HTERT RPE-1 (cell line): ENCODE data around the gene FEZ2.
"Not testable (repeated sequence)": the region's sequence is repeated elsewhere in the genome, so short reads cannot be mapped to it uniquely, and the experiment has no call there.

Experiments used
- in situ Hi-C: fragments of 300-500 bp; cut with MboI; formaldehyde crosslinking; loops from 4 replicates; pipeline ENCODE4 v1.14.3; 2020; ENCODE audit warnings: low sequenced_read_pairs

FEZ2 gene, protein sequence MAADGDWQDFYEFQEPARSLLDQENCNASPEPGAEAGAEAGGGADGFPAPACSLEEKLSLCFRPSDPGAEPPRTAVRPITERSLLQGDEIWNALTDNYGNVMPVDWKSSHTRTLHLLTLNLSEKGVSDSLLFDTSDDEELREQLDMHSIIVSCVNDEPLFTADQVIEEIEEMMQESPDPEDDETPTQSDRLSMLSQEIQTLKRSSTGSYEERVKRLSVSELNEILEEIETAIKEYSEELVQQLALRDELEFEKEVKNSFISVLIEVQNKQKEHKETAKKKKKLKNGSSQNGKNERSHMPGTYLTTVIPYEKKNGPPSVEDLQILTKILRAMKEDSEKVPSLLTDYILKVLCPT

DNA sequence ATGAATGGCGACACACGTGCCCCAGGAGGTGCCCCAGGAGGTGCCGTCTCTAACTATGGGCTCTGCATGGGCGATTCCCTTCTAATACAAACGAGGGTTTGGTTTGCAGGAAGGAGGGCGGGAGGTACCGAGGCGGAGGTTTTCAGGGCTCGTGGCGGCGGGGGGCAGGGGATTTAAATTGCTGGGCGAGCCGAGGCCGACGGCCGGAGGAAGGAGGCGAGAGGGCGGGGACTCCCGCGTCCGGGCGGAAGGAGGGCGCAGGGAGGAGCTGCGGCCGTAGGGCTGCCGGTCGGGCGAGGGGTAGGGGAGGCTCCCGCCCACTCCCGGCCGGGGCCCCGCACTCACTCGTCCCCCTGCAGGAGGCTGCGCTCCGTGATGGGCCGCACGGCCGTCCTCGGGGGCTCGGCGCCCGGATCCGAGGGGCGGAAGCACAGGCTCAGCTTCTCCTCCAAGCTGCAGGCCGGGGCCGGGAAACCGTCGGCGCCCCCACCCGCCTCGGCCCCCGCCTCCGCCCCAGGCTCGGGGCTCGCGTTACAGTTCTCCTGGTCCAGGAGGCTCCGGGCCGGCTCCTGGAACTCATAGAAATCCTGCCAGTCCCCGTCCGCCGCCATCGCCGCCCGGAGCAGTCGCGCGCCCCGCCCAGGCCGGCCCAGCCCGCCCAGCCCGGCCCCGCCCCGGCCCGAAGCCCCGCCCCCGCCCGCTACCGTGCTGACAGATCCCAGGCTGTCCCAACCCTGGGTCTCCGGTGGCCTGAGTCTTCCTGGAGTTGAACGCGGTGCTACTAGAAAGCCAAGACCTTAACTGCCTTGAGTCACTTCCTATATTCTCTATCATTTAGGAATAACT is at the start of gene FEZ2:
TSS of gene FEZ2 (minus strand) at position 637 of the 846 bp plus-strand sequence. CDS start at position 611, 26 bp downstream.
- in situ Hi-C loops = no loop called here

DNA sequence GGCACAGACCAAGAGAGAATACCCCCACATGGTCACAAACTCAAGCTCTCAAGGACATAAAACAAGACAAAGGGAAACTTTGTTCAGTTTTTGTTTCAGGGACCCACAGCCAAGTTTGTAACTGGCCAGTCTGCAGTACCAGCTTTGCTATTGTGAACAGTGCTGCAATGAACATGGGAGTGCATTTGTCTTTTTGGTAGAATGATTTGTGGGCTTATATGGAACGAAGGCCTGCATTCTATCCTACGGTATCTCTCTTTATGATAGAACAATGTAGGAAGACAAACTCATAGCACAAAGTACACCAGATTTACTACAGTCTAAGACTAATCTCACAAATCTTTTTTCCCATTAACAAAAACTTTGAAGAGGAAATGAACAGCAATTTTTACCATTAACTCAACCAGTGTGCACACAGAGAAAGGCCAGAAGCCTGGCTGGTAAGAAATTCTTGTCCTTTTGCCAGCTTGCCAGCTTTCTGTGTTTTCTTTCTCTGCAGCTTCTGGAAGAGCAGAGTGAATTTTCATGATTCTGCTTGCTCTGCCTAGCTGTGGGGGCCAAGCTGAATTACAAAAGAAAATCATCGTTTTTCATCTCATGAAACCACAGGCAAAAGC is 37.1 kb upstream of the FEZ2 start:
- in situ Hi-C loops = no loop called here

DNA sequence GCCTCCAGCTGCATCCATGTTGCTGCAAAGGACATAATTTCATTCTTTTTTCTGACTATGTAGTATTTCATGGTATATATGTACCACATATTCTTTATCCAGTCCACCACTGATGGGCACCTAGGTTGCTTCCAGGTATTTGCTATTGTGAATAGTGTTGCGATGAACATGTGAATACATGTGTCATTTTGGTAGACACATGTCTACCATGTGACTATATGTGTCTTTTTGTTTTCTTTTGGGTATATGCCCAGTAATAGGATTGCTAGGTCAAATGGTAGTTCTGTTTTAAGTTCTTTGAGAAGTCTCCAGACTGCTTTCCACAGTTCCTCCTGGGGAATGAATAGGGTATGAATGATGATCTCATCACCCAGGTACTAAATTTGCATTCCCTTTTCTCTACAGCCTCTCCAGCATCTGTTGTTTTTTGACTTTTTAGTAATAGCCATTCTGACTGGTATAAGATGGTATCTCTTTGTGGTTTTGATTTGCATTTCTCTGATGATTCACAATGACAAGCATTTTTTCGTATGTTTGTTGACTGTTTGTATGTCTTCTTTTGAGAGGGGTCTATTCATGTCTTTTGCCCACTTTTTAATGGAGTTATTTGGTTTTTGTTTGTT is 35.6 kb upstream of the FEZ2 start:
- in situ Hi-C loops = no loop called here

DNA sequence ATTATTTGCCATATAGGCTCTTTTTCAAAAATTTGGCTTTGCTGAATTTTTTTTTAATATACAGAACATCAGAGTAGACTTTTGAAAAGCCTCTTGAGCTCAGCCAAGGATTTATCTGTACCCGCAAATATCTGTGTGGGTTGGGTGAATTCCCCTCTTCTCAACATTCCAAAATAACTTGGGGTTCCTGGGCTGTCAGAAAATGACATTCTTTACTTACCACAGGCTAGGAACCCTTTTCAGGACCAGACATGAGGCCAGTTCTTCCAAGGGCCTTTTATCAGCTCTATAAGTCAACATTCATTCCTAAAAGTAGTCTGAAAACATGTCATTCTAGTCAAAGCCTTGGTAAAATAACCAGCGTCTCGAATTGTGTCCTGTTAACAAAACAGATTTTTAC is 28.8 kb upstream of the FEZ2 start:
- in situ Hi-C loops = no loop called here

DNA sequence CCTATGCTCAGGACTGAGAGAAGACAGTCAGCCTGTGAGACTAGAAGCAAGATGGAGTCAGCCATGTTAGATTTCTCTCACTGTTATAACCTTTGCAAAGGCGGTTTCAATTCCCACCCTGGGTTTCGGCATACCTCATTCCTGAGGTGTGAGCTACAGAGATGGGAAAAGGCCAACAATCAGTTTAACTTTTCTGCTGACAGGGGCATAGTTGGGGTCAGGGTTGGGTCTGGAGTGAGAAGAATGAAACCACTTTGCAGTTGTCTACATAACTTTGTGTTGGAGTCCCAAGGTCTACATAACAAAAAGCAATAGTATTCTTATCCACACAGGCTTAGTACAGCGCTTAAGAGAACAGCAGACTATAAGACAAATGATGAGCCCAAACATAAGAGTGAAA is 28.1 kb upstream of the FEZ2 start:
- in situ Hi-C loops = no loop called here

DNA sequence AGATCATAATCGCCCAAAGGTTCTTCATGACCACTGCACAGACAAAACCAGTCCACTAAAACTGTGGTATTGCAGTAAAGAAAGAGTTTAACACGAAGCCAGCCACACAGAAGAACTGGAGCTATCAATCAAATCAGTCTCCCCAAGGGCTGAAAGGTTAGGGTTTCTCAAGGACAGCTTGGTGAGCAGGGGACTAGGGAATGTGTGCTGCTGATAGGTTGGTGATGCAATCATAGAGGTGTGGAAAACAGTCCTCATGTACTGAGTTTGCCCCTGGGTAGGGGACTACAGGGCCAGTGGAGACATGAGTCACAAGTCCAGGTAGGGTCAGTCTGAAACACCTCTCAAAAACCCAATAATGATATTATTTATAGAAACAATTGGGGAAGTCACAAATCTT is 27.3 kb upstream of the FEZ2 start:
- in situ Hi-C loops = no loop called here

DNA sequence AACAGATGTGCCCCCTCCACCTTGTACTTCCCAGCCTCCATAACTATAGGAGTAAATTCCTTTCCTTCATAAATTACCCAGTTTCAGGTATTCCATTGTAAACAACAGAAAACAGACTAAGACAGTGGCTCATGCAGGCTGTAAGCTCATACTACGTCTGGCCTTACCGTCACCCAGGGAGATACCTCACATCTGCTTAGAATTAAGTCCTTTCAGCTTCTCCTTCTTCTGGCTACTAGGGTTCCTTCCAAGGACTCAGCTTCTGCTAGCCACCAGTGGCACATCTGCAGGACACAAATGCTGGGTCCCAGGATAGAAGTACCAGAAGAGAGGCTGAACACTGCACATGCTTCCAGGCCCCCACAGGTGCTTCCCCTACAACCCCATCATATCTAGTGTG is 22.4 kb upstream of the FEZ2 start:
- in situ Hi-C loops = no loop called here

DNA sequence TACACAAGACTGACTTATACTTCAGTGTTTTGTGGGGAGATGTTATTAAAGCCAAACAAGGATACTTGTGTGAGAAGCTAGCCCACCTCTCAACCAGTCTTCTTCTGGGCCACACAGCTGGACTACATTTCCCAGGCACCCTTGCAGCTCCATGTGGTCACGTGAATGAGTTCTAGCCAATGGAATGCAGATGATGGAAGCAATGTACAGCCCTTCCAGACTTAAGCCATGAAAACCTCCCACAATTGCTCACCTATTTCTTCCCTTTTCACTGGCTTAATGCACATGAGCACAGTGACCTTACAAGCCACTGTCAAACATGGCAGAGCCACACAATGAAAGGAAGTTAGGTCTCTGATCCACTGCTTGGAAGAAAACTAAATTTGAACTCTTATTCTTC is 20.4 kb upstream of the FEZ2 start:
- in situ Hi-C loops = no loop called here

DNA sequence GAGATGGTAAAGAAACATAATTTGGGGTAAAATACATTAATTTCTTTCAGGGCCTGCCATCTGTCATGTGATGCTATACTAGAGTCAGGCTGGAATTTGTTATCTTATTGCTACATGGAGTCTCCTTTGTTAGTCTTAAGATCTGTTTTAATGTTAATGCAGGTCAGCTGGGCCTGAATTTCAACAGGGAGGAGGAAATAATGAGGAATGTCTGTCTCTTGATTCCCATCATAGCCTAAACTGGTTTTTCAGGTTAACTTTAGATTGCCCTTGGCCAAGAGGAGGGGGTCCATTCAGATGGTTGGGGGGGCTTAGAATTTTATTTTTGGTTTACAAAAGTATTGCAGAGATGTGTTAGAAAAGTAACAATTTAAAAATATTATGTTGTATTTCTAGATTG is 19.0 kb upstream of the FEZ2 start:
- in situ Hi-C loops = no loop called here

DNA sequence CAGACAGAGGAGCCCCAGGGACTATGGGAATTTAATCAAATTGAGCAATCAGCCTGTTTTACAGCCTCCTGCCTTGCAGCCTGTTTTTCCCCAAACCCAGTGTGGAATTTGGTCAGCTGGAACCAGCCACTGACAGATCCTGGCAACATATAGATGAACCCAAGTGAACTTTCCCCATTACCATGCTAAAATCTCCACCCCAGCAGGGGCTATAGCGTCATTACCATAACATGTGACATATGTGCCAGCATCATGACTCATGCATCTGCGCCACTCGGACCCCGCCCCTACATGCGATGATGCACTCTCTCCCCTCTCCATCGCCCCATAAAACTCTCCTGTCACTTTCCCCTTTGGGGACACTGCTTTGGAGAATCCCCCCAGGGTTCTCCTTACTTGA is 17.3 kb upstream of the FEZ2 start:
- in situ Hi-C loops = no loop called here

DNA sequence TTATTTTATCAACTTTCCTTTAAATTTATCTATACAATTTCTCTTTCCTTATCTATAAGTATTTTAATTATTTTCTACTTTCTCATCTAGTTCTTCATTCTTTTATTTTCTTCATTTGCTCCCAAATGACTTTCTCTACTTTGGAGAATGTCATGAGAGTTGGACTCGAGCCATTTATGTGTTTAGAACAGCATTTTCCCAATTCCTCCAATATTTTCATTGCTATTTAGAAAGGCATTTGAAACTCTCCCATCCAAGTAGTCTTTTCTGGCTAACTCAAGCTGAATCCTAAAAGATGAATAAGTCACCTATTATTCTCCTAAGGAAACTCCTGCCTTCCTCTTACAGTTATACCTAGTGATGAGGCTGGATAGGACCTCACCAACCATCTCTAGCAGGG is 15.8 kb upstream of the FEZ2 start:
- in situ Hi-C loops = no loop called here

DNA sequence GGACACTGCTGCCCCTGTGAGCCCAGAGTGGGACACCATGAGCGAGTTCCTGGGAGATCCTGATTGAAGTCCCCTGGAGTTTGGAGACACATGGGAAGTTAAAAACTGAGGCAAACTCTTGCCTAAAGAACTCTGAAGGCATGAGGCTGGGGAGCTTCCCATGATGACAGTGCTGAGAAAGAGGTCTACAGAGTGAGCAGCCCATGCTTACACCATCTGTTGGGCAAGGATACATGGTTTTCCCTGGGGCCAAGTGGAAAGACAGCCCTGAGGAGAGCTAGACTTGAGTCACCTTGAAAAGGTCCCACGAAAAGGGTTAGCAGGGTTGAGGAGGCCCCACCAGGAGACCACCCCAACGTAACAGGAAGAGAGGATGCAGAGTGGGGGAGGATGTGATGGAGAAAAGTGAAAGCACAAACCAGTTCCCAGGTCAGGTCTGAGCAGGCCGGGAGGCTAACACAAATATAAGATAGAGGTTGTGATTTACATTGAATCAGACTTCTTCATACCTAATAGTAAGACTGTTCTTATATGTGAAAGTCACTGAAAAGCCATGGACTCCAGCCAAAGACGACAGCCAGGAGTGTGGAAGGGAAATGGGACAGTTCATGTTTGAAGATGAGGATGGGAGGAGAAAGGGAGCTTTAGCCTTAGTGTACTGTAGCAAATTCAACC is 13.5 kb upstream of the FEZ2 start:
- in situ Hi-C loops = no loop called here

DNA sequence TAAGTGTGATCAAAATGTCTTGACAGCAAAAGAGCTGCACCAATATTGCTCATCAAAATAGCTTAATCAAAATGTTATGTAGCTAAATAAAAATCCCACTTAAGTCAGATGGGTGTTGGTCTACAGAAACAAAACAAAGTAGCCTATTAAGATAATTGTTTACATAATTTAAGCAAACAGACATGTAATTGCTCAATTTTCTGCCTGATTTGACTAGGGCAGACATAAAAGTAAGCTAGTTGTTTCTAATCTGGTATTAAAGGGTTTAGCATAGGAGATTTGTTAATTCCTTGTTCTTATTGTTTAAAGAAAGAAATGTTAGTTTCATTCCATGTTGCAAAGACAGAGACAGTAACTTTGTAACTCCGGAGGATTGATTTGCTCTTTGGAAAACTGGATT is 11.5 kb upstream of the FEZ2 start:
- in situ Hi-C loops = no loop called here

DNA sequence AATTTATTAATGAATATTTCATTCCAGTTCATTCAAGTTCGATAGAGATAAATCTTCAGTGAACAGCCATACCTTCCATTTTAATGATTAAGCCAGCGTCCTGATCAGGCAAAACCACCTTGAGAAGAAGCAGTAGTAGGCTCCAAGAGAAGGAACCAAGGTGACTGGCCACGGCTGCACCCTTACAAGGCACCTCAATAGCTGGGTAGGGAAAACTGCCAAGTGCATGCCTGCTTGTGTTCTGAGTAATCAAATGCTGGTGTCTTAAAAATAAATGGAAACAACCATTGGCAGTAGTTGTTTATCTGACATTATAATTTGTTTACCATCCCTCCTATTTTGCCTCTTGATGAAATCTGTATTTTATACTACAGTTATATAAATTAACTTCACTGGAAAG is 10.0 kb upstream of the FEZ2 start:
- in situ Hi-C loops = no loop called here

DNA sequence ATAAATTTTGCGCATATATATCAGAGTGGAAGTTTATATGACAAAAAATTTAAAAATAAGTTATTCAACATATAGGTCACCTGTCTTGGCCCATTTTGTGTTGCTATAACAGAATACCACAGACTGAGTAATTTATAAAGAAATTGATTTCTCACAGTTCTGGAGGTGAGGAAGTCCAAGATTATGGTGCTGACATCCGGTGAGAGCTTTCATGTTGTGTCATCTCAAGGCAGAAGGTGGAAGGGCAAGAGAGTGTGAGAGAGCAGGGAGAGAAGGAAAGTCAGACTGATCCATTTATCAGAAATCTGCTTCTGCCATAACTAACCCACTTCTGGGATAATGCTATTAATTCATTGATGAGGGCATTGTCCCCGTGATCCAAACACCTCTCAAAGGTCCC is 9.0 kb upstream of the FEZ2 start:
- in situ Hi-C loops = no loop called here

DNA sequence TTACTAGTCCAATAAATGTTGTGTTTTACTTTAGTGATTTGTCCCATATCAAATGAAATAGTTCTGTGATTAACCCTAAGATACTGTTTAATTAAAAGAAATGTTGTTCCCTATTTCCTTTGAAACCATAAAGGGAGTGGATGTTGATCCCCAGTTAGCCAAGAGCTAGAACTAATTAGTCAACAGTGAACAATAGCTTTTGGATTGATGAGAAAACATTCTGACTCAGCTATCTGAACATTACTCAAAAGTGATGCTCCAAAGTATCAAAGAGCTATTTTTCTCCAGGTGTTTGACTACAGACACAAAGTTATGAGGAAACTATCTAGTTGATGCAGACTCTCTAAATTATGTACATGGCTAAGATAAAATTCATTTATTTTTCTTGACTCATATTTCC is 7.3 kb upstream of the FEZ2 start:
- in situ Hi-C loops = no loop called here

DNA sequence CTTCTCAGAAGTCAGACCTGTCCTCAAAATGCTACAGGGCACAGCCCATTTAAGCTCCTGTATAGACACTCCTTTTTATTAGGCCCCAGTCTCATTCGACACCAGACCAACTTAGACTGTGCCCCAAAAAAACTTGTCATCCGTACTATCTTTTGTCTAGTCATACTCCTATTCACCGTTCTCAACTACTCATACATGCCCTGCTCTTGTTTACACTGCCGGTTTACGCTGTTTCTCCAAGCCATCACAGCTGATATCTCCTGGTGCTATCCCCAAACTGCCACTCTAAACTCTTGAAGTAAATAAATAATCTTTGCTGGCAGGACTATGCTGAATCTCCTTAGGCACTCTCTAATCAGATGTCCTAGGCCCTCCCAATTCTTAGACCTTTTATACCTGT is 5.7 kb upstream of the FEZ2 start:
- in situ Hi-C loops = not testable (repeated sequence)

DNA sequence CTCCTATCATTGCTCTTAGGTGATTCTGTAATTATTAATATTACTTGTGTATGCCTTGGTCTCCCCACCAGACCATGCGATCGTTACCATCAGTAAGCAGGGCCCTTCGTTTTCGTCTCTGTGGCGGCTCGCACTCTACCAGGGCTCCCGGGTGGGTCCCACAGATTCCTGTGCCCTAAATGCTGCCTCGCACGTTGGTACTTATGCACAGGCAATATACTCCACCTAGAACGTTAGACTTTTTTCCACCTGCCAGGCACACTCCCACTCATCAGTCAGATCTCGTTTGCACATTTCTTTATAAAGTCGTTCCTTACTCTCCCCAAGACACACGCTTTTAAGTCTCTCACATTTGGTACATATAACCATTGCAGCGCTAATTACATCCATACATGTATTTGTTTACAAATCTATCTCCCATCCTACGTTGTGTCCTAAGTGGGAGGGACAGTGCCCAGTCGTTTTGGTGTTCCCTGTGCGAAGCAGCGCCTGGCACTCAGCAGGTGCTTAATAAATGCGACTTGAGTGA is 901 bp downstream of the FEZ2 start:
- in situ Hi-C loops = no loop called here

DNA sequence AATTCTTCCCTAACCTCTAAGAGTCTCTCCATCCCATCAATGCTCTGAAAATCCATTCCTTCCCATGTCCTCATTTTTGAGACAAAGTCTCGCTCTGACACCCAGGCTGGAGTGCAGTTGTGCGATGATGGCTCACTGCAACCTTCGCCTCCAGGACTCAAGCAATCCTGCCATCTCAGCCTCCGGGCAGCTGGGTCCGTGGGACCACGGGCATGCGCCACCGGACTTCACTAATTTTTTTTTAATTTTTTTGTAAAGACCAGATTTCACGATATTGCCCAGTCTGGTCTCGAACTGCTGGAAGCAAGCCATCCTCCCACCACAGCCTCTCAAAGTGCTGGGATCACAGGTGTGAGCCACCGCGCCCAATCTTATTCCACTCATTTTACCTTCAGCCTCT is 1.6 kb downstream of the FEZ2 start:
- in situ Hi-C loops = no loop called here

DNA sequence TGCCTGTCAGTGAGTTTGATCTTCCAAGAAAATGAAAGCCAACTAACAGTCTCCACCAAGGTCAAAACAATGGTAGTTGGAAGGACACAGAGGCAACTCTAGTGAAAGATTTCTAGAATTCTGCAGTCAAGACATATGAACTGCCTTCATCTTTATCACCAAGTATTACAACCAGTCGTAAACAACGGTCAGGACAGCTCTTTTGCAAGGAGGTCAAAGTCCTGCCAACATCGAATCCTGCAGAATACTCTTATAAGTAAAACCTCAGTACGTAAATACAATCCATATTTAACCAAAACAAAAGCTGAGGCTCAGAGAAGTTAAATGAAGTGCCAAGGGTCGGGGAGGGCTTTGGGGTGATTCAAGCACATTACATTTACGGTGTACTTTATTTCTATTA is 3.1 kb downstream of the FEZ2 start:
- in situ Hi-C loops = no loop called here

DNA sequence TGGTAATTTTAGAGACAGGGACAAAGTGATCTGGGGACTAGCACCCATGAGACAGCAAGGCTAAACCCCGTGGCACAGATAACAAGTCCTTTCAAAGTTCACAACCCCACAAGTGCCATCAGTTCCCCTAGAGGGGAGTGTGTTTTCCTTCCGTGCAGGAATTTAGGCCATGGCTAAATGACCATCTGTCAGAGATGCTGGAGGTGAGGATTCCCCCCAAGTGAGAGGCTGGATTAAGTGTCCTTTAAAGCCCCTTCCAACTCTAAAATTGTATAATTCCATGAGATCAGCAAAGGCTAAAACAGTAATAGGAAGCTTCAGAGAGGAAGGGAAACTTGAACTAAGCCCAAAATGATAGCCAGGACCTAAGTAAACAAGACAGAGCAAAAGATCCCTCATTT is 8.7 kb downstream of the FEZ2 start:
- in situ Hi-C loops = no loop called here
